ENCODE results near the gene OCA2. TPM values are rescaled to one million over a fixed set of nuclear protein-coding genes. Genes with fewer than 3 reads are reported as not detected.

Gene OCA2
- polyA plus RNA-seq, 1 donor (not counting 4 experiments of a cell fraction or from before 2014, with no cell fraction given) = 0.05 TPM

DNA sequence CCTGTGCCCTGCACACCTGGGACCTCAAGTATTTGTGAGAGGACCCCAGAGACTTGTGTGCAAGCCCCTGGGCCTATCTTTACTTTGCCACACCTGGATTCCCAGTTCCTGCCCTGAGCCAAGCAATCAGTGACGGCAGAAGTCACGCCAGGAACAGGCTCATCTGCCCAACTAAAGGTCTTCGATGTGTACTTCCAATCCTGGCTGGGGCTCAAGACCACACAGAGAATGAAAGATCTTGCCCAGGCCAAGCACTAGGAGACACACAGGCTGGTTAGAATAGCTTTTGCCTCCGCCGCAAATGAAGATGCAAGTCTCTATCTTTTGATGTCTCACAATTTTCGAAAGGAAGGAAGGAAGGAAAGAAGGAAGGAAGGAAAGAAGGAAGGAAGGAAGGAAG, 228.8 kb downstream of the OCA2 start:
- no peaks in the 10 kb centered on the region for H3K36me3 ChIP-seq (ENCODE audit: control insufficient read depth in 2 of 2, extremely low read depth in 1 of 2, insufficient read depth in 2 of 2, low read length in 2 of 2)
- dilution Hi-C loops (cut with MboI; ENCODE audit: extremely low pct_ligation_motif_present, low sequenced_read_pairs) = no loop called here
- no peaks in the 10 kb centered on the region for H4K20me1 ChIP-seq (ENCODE audit: control insufficient read depth, extremely low read depth, insufficient read depth, low read length)
- DNase-seq (ENCODE audit: low read depth, low spot score) (no peak), FAIRE-seq (no peak)
- H3K9ac ChIP-seq (ENCODE audit: control insufficient read depth, extremely low read depth, insufficient read depth, low read length) = no peak overlapping the region
- no peak overlapping the region for H3K27ac ChIP-seq (ENCODE audit: control insufficient read depth, insufficient read depth, low read length)
- no peak for TF ChIP-seq EZH2 (IDR thresholded peaks at IDR 0.05; ENCODE audit: low read length)
- no peak for TF ChIP-seq CTCF (optimal IDR thresholded peaks at IDR 0.05 in 1 of 3, IDR thresholded peaks at IDR 0.05 in 1 of 3, conservative IDR thresholded peaks at IDR 0.05 in 1 of 3; ENCODE audit: extremely low read depth in 1 of 3, insufficient read depth in 2 of 3, low read length in 3 of 3)
- no peaks in the 10 kb centered on the region for H3K9me1 ChIP-seq (ENCODE audit: control insufficient read depth, extremely low read depth, insufficient read depth, low read length)
- H3K9me3 ChIP-seq (ENCODE audit: control insufficient read depth, low read depth, low read length) = no peaks in the 10 kb centered on the region
- peak overlapping the region; percentile 80 for H2AFZ ChIP-seq (ENCODE audit: control insufficient read depth, low read length)
- H3K4me3 ChIP-seq (ENCODE audit: control insufficient read depth in 2 of 3, extremely low read depth in 1 of 3, insufficient read depth in 2 of 3, low read depth in 1 of 3, low read length in 3 of 3) = no peak overlapping the region
- no peaks in the 10 kb centered on the region for H3K27me3 ChIP-seq (ENCODE audit: control insufficient read depth, extremely low read depth, insufficient read depth, low read length)
- no peaks in the 10 kb centered on the region for H3K79me2 ChIP-seq (ENCODE audit: control insufficient read depth, insufficient read depth, low read length)
- peaks cover 4% of the 10 kb centered on the region for H3K4me1 ChIP-seq (ENCODE audit: control insufficient read depth, extremely low read depth, insufficient read depth, low read length)
- peak overlapping the region; percentile 48 for H3K4me2 ChIP-seq (ENCODE audit: control insufficient read depth, extremely low read depth, insufficient read depth, low read depth, low read length)

- no peaks in the 10 kb centered on the region for H3K79me2 ChIP-seq (ENCODE audit: control insufficient read depth, insufficient read depth, low read length)
- DNase-seq (ENCODE audit: low read depth, low spot score) = no peak
- H3K9me3 ChIP-seq (ENCODE audit: control insufficient read depth, low read depth, low read length) = no peaks in the 10 kb centered on the region
- H2AFZ ChIP-seq (ENCODE audit: control insufficient read depth, low read length) = peak overlapping the region; percentile 58
- TF ChIP-seq EZH2 (IDR thresholded peaks at IDR 0.05; ENCODE audit: low read length) (no peak), CTCF (optimal IDR thresholded peaks at IDR 0.05 in 1 of 3, IDR thresholded peaks at IDR 0.05 in 1 of 3, conservative IDR thresholded peaks at IDR 0.05 in 1 of 3; ENCODE audit: extremely low read depth in 1 of 3, insufficient read depth in 2 of 3, low read length in 3 of 3) (peak in 1 of 3 experiments; percentile 49)
- H3K27ac ChIP-seq (ENCODE audit: control insufficient read depth, insufficient read depth, low read length) = no peak overlapping the region
- no peak overlapping the region for H3K9ac ChIP-seq (ENCODE audit: control insufficient read depth, extremely low read depth, insufficient read depth, low read length)
- peaks cover 4% of the 10 kb centered on the region for H3K4me1 ChIP-seq (ENCODE audit: control insufficient read depth, extremely low read depth, insufficient read depth, low read length)
- H3K4me2 ChIP-seq (ENCODE audit: control insufficient read depth, extremely low read depth, insufficient read depth, low read depth, low read length) = peak overlapping the region; percentile 48
- no peaks in the 10 kb centered on the region for H4K20me1 ChIP-seq (ENCODE audit: control insufficient read depth, extremely low read depth, insufficient read depth, low read length)
- no peaks in the 10 kb centered on the region for H3K9me1 ChIP-seq (ENCODE audit: control insufficient read depth, extremely low read depth, insufficient read depth, low read length)
- FAIRE-seq = no peak
- dilution Hi-C loops (cut with MboI; ENCODE audit: extremely low pct_ligation_motif_present, low sequenced_read_pairs) = no loop called here
- no peak overlapping the region for H3K4me3 ChIP-seq (ENCODE audit: control insufficient read depth in 2 of 3, extremely low read depth in 1 of 3, insufficient read depth in 2 of 3, low read depth in 1 of 3, low read length in 3 of 3)
- H3K27me3 ChIP-seq (ENCODE audit: control insufficient read depth, extremely low read depth, insufficient read depth, low read length) = no peaks in the 10 kb centered on the region
- no peaks in the 10 kb centered on the region for H3K36me3 ChIP-seq (ENCODE audit: control insufficient read depth in 2 of 2, extremely low read depth in 1 of 2, insufficient read depth in 2 of 2, low read length in 2 of 2)
These were observed 229.3 kb downstream of the OCA2 start for GRCh38 chr15:27869697-27870281.
